Esophagus muscularis mucosa (tissue), 4 donors: ENCODE results near the gene IDH3A. TPM values are rescaled to one million over a fixed set of nuclear protein-coding genes. Genes with fewer than 3 reads are reported as not detected.

Experiments used
- DNase-seq: peaks from one replicate; pipeline ENCODE4 v3.0.0-alpha.2; 2017; ENCODE audit errors: extremely low spot score
- H3K27ac ChIP-seq, 4 donors: fragments of 200-600 bp; sonication (generic); replicated peaks in 1 of 4; 1 replicate in 3 of 4; 2 replicates in 1 of 4; pipeline ENCODE4 v1.5.1; 2016 to 2019; ENCODE audit warnings: mild to moderate bottlenecking in 1 of 4
- H3K27me3 ChIP-seq, 4 donors: fragments of 200-600 bp; sonication (generic); one replicate each; pipeline versions ENCODE4 v1.5.1 to v1.6.0; 2016 to 2019
- H3K36me3 ChIP-seq, 4 donors: fragments of 200-600 bp; sonication (generic); one replicate each; pipeline ENCODE4 v1.5.1; 2016 to 2019
- H3K4me1 ChIP-seq, 4 donors: fragments of 200-600 bp; sonication (generic); one replicate each; pipeline ENCODE4 v1.5.1; 2016 to 2019
- H3K4me3 ChIP-seq, 4 donors: fragments of 200-600 bp; sonication (generic); 1 replicate in 2 of 4; 2 replicates in 2 of 4; pipeline ENCODE4 v1.5.1; 2016 to 2019; ENCODE audit warnings: mild to moderate bottlenecking in 4 of 4, moderate library complexity in 1 of 4
- H3K9me3 ChIP-seq, 4 donors: fragments of 200-600 bp; sonication (generic); 1 replicate in 3 of 4; 2 replicates in 1 of 4; pipeline ENCODE4 v1.5.1; 2016 to 2019
- EP300 ChIP-seq: sonication (generic); formaldehyde crosslinking; IDR thresholded peaks from one replicate; pipeline ENCODE4 v1.6.1; 2017; ENCODE audit warnings: antibody characterized with exemption
- POLR2A ChIP-seq: fragments of 450-650 bp; IDR thresholded peaks from one replicate; pipeline ENCODE4 v1.6.1; 2017; ENCODE audit warnings: antibody characterized with exemption, moderate library complexity, mild to moderate bottlenecking, low read depth
- POLR2AphosphoS5 ChIP-seq, 2 donors: sonication (generic); formaldehyde crosslinking; IDR thresholded peaks; one replicate each; pipeline ENCODE4 v1.6.1; 2017; ENCODE audit warnings: antibody characterized with exemption in 2 of 2
- WGBS: methylation state at CpG from one replicate; pipeline ENCODE4 v1.1.5; 2018; 5-methylcytosine and 5-hydroxymethylcytosine counted together
- intact Hi-C: fragments of 100-400 bp; cut with DNase I; formaldehyde crosslinking; loops from one replicate; pipeline ENCODE4 v1.15.1; 2023
- total RNA-seq, 4 donors: library from RNA; depleted of rRNA; stranded (reverse); fragments of >200 nt; gene quantifications; one replicate each; pipeline versions ENCODE4 v1.1.0 to v1.2.1, GENCODE V29; 2016
- TF ChIP-seq, protein P1 (sequence below), 3 experiments: fragments of 200-600 bp in 2 of 3; fragments of 450-650 bp in 1 of 3; sonication (generic) in 2 of 3; IDR thresholded peaks; one replicate each; pipeline ENCODE4 v1.5.1; 2017 to 2019; ENCODE audit warnings: antibody characterized with exemption in 3 of 3, mild to moderate bottlenecking in 2 of 3, moderate library complexity in 1 of 3

IDH3A gene
- total RNA-seq, 4 donors from 2014 or later, result 59.4 to 122 (median 78.1) TPM

DNA sequence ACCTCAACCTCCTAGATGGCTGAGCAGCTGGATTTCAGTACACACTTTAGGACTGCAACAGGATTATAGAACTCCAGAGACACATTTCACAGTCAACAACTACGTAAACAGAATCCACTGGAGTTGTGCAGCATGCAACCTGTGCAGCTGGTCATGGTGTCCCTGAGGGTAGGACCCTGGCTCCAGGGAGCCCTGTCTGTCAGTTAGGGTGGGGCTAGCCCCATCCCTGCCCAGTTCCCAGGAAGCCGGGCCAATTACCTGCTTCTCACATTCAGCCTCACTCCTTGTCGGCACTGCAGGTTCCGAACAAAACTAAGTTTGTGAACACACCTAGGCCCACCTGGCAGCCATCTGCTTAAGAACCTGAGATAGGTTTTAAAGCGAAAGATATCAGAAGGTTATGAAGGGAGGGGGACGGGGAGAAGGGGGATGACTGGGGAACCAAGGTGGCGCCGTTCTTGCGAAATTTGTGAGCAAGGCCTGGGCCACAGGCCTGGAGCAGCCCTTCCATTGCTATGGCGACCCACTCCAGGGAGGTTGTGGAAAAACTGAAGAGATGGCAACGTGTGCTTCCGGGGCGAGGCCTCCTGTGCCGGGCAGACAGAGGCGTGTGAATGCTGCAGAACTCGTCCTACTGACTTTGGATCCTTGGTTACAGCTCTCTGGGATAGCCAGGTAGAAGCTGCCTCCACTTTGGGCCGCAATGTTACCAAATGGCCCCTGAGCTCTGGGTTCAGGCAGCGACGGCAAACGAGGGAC lies 59.9 kb downstream of the IDH3A start:
- intact Hi-C loops, result no loop called here

DNA sequence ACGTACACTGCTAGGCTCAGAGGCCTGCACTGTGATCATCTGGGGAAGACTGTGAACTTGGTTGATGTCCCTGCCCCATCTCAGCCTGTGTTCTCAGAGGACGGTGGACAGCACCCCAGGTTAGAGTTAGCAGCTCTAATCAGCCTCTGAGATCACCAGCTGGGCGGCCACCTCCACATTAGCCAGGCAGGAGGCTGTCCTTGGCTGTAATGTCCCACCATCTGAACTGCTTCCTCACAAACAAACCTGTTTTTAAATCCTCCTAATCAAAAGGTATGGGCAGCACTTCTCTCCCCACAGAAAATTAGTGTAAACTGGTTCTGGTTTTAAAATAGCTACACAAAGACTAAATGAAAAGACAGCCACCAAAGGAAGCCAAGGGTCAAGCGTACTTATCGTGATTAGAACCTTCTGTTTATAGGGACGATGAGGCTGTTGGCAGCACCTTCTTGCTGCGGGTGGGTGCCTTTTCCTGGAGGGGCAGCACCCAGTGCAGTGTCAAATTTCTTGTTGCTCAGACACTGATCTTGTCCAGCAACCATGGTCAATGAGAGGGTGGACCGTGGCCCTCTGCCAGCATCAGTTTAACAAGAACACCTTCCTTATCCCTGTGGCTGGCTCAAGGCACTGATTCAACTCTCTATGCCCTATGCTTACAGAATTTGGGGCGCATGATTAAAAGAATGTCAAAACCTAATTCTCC lies 60.6 kb downstream of the IDH3A start:
- intact Hi-C loops, result no loop called here
- no peak for TF ChIP-seq POLR2AphosphoS5 (IDR thresholded peaks at IDR 0.05)
- peaks cover 40 to 70% (median 51%) of the 10 kb centered on the region in 4 donors for H3K4me1 ChIP-seq

More for the DNA sequence above, 59.9 kb downstream of the IDH3A start:
- H3K4me3 ChIP-seq, result no peak overlapping the region
- H3K36me3 ChIP-seq, result no peaks in the 10 kb centered on the region
- no peaks in the 10 kb centered on the region for H3K9me3 ChIP-seq
- TF ChIP-seq, protein P1, sequence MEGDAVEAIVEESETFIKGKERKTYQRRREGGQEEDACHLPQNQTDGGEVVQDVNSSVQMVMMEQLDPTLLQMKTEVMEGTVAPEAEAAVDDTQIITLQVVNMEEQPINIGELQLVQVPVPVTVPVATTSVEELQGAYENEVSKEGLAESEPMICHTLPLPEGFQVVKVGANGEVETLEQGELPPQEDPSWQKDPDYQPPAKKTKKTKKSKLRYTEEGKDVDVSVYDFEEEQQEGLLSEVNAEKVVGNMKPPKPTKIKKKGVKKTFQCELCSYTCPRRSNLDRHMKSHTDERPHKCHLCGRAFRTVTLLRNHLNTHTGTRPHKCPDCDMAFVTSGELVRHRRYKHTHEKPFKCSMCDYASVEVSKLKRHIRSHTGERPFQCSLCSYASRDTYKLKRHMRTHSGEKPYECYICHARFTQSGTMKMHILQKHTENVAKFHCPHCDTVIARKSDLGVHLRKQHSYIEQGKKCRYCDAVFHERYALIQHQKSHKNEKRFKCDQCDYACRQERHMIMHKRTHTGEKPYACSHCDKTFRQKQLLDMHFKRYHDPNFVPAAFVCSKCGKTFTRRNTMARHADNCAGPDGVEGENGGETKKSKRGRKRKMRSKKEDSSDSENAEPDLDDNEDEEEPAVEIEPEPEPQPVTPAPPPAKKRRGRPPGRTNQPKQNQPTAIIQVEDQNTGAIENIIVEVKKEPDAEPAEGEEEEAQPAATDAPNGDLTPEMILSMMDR (IDR thresholded peaks at IDR 0.05), result no peak
- no peak for TF ChIP-seq POLR2A
- TF ChIP-seq EP300, result no peak
- TF ChIP-seq POLR2AphosphoS5 (IDR thresholded peaks at IDR 0.05), result no peak
- DNase-seq, result no peak
- WGBS, result 85% methylated on average over 19 of the region's 20 CpGs
- H3K4me1 ChIP-seq, result peaks cover 39 to 72% (median 56%) of the 10 kb centered on the region in 4 donors
- peak overlapping the region in 3 of 4 donors; percentile 49 to 62 (median 56) for H3K27ac ChIP-seq
- H3K27me3 ChIP-seq, result no peaks in the 10 kb centered on the region

DNA sequence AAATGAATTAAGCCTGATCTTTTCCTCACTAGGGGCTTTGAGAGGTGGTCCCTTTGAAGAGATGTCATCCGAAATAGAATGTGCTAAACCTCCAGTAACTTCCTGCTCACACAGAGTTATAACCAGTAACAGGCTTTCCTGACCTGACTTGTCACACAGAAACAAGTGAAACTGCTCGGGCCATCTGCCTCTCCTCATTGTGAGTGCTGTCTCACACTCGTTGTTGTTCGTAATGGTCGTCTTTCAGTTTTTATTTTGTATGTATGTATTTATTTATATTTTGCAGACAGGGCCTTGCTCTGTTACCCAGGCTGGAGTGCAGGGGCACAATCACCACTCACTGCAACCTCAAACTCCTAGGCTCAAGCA lies 61.2 kb downstream of the IDH3A start:
- Histone ChIP-seq H3K27me3 (no peaks in the 10 kb centered on the region), H3K4me3 (no peak overlapping the region), H3K4me1 (peaks cover 36 to 67% (median 50%) of the 10 kb centered on the region in 4 donors), H3K27ac (peak overlapping the region in 3 of 4 donors; percentile 49 to 62 (median 56)), H3K9me3 (no peaks in the 10 kb centered on the region), H3K36me3 (no peaks in the 10 kb centered on the region)
- intact Hi-C loops, result no loop called here
- WGBS, result 71% methylated on average over 5 of the region's 5 CpGs
- no peak for DNase-seq
- TF ChIP-seq POLR2AphosphoS5 (IDR thresholded peaks at IDR 0.05), result no peak

More for the DNA sequence above, 60.6 kb downstream of the IDH3A start:
- Histone ChIP-seq H3K27ac (peak overlapping the region in 3 of 4 donors; percentile 49 to 62 (median 56)), H3K27me3 (no peaks in the 10 kb centered on the region), H3K4me3 (no peak overlapping the region), H3K9me3 (no peaks in the 10 kb centered on the region), H3K36me3 (no peaks in the 10 kb centered on the region)
- no peak for DNase-seq
- 65% methylated on average over 9 of the region's 9 CpGs for WGBS

DNA sequence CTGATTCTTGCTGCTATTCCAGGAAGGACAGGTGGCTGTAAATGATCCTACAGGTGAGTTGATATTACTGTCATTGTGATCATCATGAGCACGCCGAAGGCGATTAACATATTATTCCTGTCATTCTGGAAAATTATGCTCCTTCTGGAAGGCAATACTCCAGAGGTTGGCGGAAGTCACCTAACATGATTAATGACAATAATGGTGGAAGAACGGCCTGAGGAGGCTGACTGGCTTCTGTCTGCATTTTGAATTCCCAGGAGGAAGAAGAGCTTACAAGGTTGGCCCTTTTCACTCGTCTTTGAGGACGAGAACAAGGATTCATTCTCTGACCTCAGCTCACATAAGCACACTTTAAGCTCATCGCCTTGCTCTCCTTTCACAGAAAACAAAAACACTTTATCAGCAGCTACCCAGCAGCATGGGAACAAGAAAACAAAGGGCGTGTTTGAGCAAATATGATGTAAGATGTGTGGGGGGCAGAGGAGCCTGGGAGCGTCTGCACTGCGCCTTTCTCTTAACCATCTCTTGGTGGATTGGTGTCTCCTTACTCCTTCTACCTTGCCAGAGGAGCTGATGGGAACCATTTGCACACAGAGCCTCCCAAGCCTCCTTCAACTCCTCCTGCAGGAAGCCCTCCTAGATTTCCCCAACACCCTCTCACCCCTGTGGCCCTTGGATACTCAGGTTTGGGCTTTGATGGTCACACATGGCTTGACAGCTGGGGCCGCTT lies 62.2 kb downstream of the IDH3A start:
- Histone ChIP-seq H3K27me3 (no peaks in the 10 kb centered on the region), H3K27ac (peak overlapping the region in 1 of 4 donors; percentile 56), H3K9me3 (no peaks in the 10 kb centered on the region), H3K4me1 (peaks cover 46 to 74% (median 52%) of the 10 kb centered on the region in 4 donors), H3K36me3 (no peaks in the 10 kb centered on the region), H3K4me3 (no peak overlapping the region)
- intact Hi-C loops, result no loop called here
- TF ChIP-seq POLR2AphosphoS5 (IDR thresholded peaks at IDR 0.05) (no peak), EP300 (no peak), POLR2A (no peak)
- TF ChIP-seq, protein P1 (IDR thresholded peaks at IDR 0.05), result no peak
- DNase-seq, result no peak
- WGBS, result 80% methylated on average over 12 of the region's 12 CpGs

DNA sequence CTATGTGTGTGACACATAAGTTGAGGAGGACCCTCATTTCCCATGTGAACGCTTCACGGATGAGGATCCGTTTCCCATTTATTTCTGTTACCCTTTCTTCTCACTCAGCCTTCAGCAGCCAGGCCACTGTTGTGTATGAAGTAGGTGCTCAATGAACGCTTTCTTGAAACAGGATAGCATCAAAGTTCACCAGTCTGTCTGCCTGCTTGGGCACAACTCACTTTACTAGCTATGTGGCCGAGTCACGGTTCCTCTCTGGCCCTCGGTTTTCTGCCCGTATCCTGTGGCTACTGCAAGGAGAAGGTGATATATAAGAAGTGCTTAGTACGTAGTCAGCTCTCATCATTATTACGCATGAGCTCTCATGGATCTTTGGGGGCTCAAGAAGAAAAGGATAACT lies 62.8 kb downstream of the IDH3A start:
- no peak for DNase-seq
- Histone ChIP-seq H3K36me3 (no peaks in the 10 kb centered on the region), H3K27ac (peak overlapping the region in 2 of 4 donors; percentile 16 to 33), H3K9me3 (no peaks in the 10 kb centered on the region), H3K27me3 (no peaks in the 10 kb centered on the region), H3K4me1 (peaks cover 44 to 74% (median 55%) of the 10 kb centered on the region in 4 donors), H3K4me3 (no peak overlapping the region)
- TF ChIP-seq EP300 (no peak), POLR2AphosphoS5 (IDR thresholded peaks at IDR 0.05) (no peak), POLR2A (no peak)
- TF ChIP-seq, protein P1 (IDR thresholded peaks at IDR 0.05), result no peak
- 91% methylated on average over 10 of the region's 10 CpGs for WGBS
- intact Hi-C loops, result no loop called here
